SK-N-SH treated with all-trans-retinoic acid at 6 μM for 48 hours (cell line): Measurements from ENCODE around the gene TRAK2.

ENCODE experiments used
- ATAC-seq: fragments of 200-7000 bp; cut with Tn5 transposase; 3 replicates; pipeline ENCODE4 v1.9.1; 2020; ENCODE audit warnings: mild to moderate bottlenecking, moderate library complexity
- ARNTL ChIP-seq: fragments of 450-650 bp; formaldehyde crosslinking; IDR thresholded peaks from 2 replicates; pipeline ENCODE4 v1.5.0; 2020; ENCODE audit warnings: low read depth, mild to moderate bottlenecking, moderate library complexity, borderline replicate concordance
- CSDC2 ChIP-seq: fragments of 250-450 bp; sonication (Bioruptor Pico); IDR thresholded peaks from 2 replicates; pipeline ENCODE4 v1.5.0; 2020; ENCODE audit warnings: mild to moderate bottlenecking, moderate library complexity
- ESRRG ChIP-seq: fragments of 250-450 bp; sonication (Bioruptor Pico); IDR thresholded peaks from 2 replicates; pipeline ENCODE4 v1.6.1; 2021; ENCODE audit warnings: mild to moderate bottlenecking
- GLIS3 ChIP-seq: fragments of 250-450 bp; sonication (Bioruptor Pico); IDR thresholded peaks from 2 replicates; pipeline ENCODE4 v1.5.0; 2020; ENCODE audit warnings: mild to moderate bottlenecking, moderate library complexity
- ISL1 ChIP-seq: fragments of 250-450 bp; sonication (Bioruptor Pico); IDR thresholded peaks from 2 replicates; pipeline ENCODE4 v2.1.2; 2022; ENCODE audit warnings: mild to moderate bottlenecking, moderate library complexity
- OSR1 ChIP-seq: fragments of 250-450 bp; sonication (Bioruptor Pico); IDR thresholded peaks from 2 replicates; pipeline ENCODE4 v1.8.0; 2022; ENCODE audit warnings: moderate library complexity, mild to moderate bottlenecking, inconsistent platforms
- PPARA ChIP-seq: fragments of 250-450 bp; sonication (Bioruptor Pico); IDR thresholded peaks from 2 replicates; pipeline ENCODE4 v1.5.0; 2020; ENCODE audit warnings: mild to moderate bottlenecking, borderline replicate concordance
- RARB ChIP-seq: fragments of 250-450 bp; sonication (Bioruptor Pico); IDR thresholded peaks from 2 replicates; pipeline ENCODE4 v1.8.0; 2021; ENCODE audit warnings: mild to moderate bottlenecking, moderate library complexity
- SNAI2 ChIP-seq: fragments of 250-450 bp; sonication (Bioruptor Pico); IDR thresholded peaks from 2 replicates; pipeline ENCODE4 v1.5.0; 2020; ENCODE audit warnings: mild to moderate bottlenecking, moderate library complexity
- TCF4 ChIP-seq: fragments of 250-450 bp; sonication (Bioruptor Pico); IDR thresholded peaks from 2 replicates; pipeline ENCODE4 v1.8.0; 2021; ENCODE audit warnings: mild to moderate bottlenecking, moderate library complexity, borderline replicate concordance
- TOX ChIP-seq: fragments of 250-450 bp; sonication (Bioruptor Pico); IDR thresholded peaks from 2 replicates; pipeline ENCODE4 v1.8.0; 2021; ENCODE audit warnings: mild to moderate bottlenecking, moderate library complexity, borderline replicate concordance
- ZC3H10 ChIP-seq: fragments of 250-450 bp; sonication (Bioruptor Pico); IDR thresholded peaks from 2 replicates; pipeline ENCODE4 v1.5.1; 2021; ENCODE audit warnings: mild to moderate bottlenecking, moderate library complexity
- ZFP3 ChIP-seq: fragments of 250-450 bp; sonication (Bioruptor Pico); IDR thresholded peaks from 2 replicates; pipeline ENCODE4 v1.5.0; 2020; ENCODE audit warnings: mild to moderate bottlenecking, moderate library complexity
- ZFP30 ChIP-seq: fragments of 450-650 bp; formaldehyde crosslinking; IDR thresholded peaks from 2 replicates; pipeline ENCODE4 v1.5.0; 2022; ENCODE audit warnings: mild to moderate bottlenecking, moderate library complexity
- ZNF565 ChIP-seq: fragments of 450-650 bp; formaldehyde crosslinking; conservative IDR thresholded peaks from 2 replicates; pipeline ENCODE4 v1.5.0; 2020; ENCODE audit warnings: low read depth, mild to moderate bottlenecking, moderate library complexity
- ZNF70 ChIP-seq: fragments of 450-650 bp; formaldehyde crosslinking; IDR thresholded peaks from 2 replicates; pipeline ENCODE4 v1.5.0; 2020; ENCODE audit warnings: mild to moderate bottlenecking, moderate library complexity
- ZNF8 ChIP-seq: fragments of 450-650 bp; formaldehyde crosslinking; IDR thresholded peaks from 2 replicates; pipeline ENCODE4 v1.5.0; 2020; ENCODE audit warnings: mild to moderate bottlenecking, moderate library complexity
- TF ChIP-seq, protein P1 (sequence below): fragments of 250-450 bp; sonication (Bioruptor Pico); IDR thresholded peaks from 2 replicates; pipeline ENCODE4 v1.5.1; 2021; ENCODE audit warnings: mild to moderate bottlenecking, moderate library complexity
- TF ChIP-seq, protein P2 (sequence below): fragments of 250-450 bp; sonication (Bioruptor Pico); IDR thresholded peaks from 2 replicates; pipeline ENCODE4 v1.8.0; 2021; ENCODE audit warnings: low read depth, mild to moderate bottlenecking, moderate library complexity, borderline replicate concordance
- TF ChIP-seq, protein P3 (sequence below): fragments of 250-450 bp; sonication (Bioruptor Pico); IDR thresholded peaks from 2 replicates; pipeline ENCODE4 v1.5.0; 2020; ENCODE audit warnings: mild to moderate bottlenecking, moderate library complexity
- TF ChIP-seq, protein P4 (sequence below): fragments of 250-450 bp; sonication (Bioruptor Pico); IDR thresholded peaks from 2 replicates; pipeline ENCODE4 v1.5.1; 2020; ENCODE audit warnings: low read depth, mild to moderate bottlenecking, moderate library complexity
- TF ChIP-seq, protein P5 (sequence below): fragments of 250-450 bp; sonication (Bioruptor Pico); IDR thresholded peaks from 2 replicates; pipeline ENCODE4 v1.8.0; 2020; ENCODE audit warnings: mild to moderate bottlenecking, moderate library complexity, borderline replicate concordance

TRAK2 gene

DNA sequence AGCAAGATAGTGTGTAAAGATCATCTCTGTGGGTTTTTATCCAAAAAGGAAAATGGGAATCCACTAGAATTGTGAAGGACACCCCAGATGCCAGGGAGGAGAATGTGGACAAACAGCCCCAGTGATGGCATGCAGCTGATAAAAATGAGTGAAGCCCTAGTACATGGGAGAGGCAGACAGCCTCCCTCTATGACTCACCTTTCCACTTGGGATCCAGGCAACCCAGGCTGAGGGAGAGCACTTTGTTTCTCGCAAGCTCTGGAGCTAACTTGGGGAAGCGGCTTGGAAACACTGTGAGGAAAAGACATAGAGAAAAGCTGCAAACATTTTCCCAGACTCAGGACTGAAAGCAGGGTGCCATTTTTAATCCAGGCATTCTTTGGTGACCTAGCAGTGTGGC is 88.9 kb downstream of the TRAK2 start:
- ATAC-seq, result no peak
- TF ChIP-seq, protein P1, sequence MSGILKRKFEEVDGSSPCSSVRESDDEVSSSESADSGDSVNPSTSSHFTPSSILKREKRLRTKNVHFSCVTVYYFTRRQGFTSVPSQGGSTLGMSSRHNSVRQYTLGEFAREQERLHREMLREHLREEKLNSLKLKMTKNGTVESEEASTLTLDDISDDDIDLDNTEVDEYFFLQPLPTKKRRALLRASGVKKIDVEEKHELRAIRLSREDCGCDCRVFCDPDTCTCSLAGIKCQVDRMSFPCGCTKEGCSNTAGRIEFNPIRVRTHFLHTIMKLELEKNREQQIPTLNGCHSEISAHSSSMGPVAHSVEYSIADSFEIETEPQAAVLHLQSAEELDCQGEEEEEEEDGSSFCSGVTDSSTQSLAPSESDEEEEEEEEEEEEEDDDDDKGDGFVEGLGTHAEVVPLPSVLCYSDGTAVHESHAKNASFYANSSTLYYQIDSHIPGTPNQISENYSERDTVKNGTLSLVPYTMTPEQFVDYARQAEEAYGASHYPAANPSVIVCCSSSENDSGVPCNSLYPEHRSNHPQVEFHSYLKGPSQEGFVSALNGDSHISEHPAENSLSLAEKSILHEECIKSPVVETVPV (CRISPR knock-in tag), result no peak
- no peak for TF ChIP-seq ZFP3 (CRISPR knock-in tag)
- TF ChIP-seq ARNTL (CRISPR knock-in tag), result no peak
- TF ChIP-seq SNAI2 (CRISPR knock-in tag), result no peak
- TF ChIP-seq TOX (CRISPR knock-in tag), result no peak
- TF ChIP-seq, protein P2, sequence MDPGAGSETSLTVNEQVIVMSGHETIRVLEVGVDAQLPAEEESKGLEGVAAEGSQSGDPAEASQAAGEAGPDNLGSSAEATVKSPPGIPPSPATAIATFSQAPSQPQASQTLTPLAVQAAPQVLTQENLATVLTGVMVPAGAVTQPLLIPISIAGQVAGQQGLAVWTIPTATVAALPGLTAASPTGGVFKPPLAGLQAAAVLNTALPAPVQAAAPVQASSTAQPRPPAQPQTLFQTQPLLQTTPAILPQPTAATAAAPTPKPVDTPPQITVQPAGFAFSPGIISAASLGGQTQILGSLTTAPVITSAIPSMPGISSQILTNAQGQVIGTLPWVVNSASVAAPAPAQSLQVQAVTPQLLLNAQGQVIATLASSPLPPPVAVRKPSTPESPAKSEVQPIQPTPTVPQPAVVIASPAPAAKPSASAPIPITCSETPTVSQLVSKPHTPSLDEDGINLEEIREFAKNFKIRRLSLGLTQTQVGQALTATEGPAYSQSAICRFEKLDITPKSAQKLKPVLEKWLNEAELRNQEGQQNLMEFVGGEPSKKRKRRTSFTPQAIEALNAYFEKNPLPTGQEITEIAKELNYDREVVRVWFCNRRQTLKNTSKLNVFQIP, result no peak
- TF ChIP-seq TCF4, result no peak
- TF ChIP-seq, protein P3, sequence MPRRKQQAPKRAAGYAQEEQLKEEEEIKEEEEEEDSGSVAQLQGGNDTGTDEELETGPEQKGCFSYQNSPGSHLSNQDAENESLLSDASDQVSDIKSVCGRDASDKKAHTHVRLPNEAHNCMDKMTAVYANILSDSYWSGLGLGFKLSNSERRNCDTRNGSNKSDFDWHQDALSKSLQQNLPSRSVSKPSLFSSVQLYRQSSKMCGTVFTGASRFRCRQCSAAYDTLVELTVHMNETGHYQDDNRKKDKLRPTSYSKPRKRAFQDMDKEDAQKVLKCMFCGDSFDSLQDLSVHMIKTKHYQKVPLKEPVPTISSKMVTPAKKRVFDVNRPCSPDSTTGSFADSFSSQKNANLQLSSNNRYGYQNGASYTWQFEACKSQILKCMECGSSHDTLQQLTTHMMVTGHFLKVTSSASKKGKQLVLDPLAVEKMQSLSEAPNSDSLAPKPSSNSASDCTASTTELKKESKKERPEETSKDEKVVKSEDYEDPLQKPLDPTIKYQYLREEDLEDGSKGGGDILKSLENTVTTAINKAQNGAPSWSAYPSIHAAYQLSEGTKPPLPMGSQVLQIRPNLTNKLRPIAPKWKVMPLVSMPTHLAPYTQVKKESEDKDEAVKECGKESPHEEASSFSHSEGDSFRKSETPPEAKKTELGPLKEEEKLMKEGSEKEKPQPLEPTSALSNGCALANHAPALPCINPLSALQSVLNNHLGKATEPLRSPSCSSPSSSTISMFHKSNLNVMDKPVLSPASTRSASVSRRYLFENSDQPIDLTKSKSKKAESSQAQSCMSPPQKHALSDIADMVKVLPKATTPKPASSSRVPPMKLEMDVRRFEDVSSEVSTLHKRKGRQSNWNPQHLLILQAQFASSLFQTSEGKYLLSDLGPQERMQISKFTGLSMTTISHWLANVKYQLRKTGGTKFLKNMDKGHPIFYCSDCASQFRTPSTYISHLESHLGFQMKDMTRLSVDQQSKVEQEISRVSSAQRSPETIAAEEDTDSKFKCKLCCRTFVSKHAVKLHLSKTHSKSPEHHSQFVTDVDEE, result no peak
- TF ChIP-seq ZNF70, result no peak
- TF ChIP-seq CSDC2, result no peak
- TF ChIP-seq ZC3H10 (CRISPR knock-in tag), result no peak
- no peak for TF ChIP-seq GLIS3 (CRISPR knock-in tag)
- no peak for TF ChIP-seq OSR1
- no peak for TF ChIP-seq ZFP30
- TF ChIP-seq ZNF8 (CRISPR knock-in tag), result no peak
- no peak for TF ChIP-seq ISL1 (CRISPR knock-in tag)
- TF ChIP-seq, protein P4, sequence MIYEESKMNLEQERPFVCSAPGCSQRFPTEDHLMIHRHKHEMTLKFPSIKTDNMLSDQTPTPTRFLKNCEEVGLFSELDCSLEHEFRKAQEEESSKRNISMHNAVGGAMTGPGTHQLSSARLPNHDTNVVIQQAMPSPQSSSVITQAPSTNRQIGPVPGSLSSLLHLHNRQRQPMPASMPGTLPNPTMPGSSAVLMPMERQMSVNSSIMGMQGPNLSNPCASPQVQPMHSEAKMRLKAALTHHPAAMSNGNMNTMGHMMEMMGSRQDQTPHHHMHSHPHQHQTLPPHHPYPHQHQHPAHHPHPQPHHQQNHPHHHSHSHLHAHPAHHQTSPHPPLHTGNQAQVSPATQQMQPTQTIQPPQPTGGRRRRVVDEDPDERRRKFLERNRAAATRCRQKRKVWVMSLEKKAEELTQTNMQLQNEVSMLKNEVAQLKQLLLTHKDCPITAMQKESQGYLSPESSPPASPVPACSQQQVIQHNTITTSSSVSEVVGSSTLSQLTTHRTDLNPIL (CRISPR knock-in tag), result no peak
- no peak for TF ChIP-seq ESRRG

DNA sequence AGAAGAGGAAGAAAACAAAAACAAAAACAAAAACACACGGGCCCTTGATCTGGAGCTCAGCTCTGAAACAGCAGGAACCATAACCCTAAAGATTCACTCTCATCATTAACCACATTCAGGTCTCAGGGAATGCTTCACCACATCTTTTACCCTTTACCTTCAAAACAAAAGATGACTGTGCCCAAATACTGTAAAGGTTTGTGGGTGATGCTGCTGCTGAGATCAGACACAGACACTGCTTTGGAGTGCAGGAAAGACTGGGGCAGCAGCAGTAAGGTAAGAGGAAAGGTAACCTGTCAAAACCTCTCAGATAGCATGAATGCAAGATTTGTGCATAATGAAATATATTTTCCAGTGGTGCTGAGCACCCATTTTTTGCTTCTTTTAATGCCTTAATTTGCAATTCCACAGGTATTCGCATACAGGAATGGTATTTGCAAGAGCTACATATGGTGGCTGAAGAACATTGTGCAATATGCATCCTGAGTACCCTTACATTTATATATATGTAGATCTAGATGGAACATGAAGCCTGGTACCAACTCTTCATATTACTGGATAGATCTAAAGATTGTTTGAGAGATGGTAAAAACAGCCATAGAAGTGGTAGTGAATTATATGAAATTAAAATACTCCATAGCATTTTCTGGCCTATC is 90.1 kb downstream of the TRAK2 start:
- no peak for ATAC-seq
- TF ChIP-seq ZNF70 (no peak), ZFP3 (CRISPR knock-in tag) (no peak), ZNF565 (CRISPR knock-in tag) (no peak), CSDC2 (no peak), OSR1 (no peak), TCF4 (no peak), RARB (CRISPR knock-in tag) (no peak), ARNTL (CRISPR knock-in tag) (no peak), GLIS3 (CRISPR knock-in tag) (no peak), ZFP30 (no peak), SNAI2 (CRISPR knock-in tag) (no peak), ZNF8 (CRISPR knock-in tag) (no peak), TOX (CRISPR knock-in tag) (no peak), PPARA (no peak), ISL1 (CRISPR knock-in tag) (no peak), ESRRG (no peak)
- TF ChIP-seq, protein P4 (CRISPR knock-in tag), result no peak
- TF ChIP-seq, protein P1 (CRISPR knock-in tag), result no peak
- TF ChIP-seq, protein P5, sequence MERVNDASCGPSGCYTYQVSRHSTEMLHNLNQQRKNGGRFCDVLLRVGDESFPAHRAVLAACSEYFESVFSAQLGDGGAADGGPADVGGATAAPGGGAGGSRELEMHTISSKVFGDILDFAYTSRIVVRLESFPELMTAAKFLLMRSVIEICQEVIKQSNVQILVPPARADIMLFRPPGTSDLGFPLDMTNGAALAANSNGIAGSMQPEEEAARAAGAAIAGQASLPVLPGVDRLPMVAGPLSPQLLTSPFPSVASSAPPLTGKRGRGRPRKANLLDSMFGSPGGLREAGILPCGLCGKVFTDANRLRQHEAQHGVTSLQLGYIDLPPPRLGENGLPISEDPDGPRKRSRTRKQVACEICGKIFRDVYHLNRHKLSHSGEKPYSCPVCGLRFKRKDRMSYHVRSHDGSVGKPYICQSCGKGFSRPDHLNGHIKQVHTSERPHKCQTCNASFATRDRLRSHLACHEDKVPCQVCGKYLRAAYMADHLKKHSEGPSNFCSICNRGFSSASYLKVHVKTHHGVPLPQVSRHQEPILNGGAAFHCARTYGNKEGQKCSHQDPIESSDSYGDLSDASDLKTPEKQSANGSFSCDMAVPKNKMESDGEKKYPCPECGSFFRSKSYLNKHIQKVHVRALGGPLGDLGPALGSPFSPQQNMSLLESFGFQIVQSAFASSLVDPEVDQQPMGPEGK (CRISPR knock-in tag), result no peak
- TF ChIP-seq, all 23 proteins: peak for 0
